ENCODE data around the gene ANO7.

ANO7 gene

GRCh38 chr2:241273210-241274020 is 84.9 kb downstream of the ANO7 start:
- Histone ChIP-seq H3K4me1 (ENCODE audit: control insufficient read depth, low read length) (peaks cover 20% of the 10 kb centered on the region), H3F3A (ENCODE audit: control insufficient read depth, insufficient read depth) (no peaks in the 10 kb centered on the region), H3K36me3 (ENCODE audit: control insufficient read depth, low read length) (no peaks in the 10 kb centered on the region; the same call in none of the 2 replicates), H3K27me3 (ENCODE audit: control insufficient read depth, low read length) (no peaks in the 10 kb centered on the region), H3K4me3 (ENCODE audit: low read length) (peak overlapping the region; percentile 72), H3K79me2 (ENCODE audit: control insufficient read depth, low read length) (peaks cover 96% of the 10 kb centered on the region), H3K9me2 (replicated peaks; ENCODE audit: control insufficient read depth, low read length) (no peaks in the 10 kb centered on the region), H3K9me3 (ENCODE audit: control insufficient read depth, insufficient read depth, low read length) (no peaks in the 10 kb centered on the region; the same call in 1 of the 2 replicates), H4K20me1 (ENCODE audit: control insufficient read depth, insufficient read depth, low read depth, low read length) (peaks cover 11% of the 10 kb centered on the region), H3K27ac (ENCODE audit: low read depth, low read length) (no peak overlapping the region), H3K4me2 (ENCODE audit: low read length) (peak overlapping the region; percentile 72)
- TF ChIP-seq EZH2phosphoT487 (IDR thresholded peaks at IDR 0.05; ENCODE audit: borderline replicate concordance, low read length) (no peak), CTCF (IDR thresholded peaks at IDR 0.05; ENCODE audit: low read depth, low read length, poor library complexity, severe bottlenecking) (no peak)

GRCh38 chr2:241274127-241274526 is 85.7 kb downstream of the ANO7 start:
- Histone ChIP-seq H4K20me1 (ENCODE audit: control insufficient read depth, insufficient read depth, low read depth, low read length) (peaks cover 11% of the 10 kb centered on the region), H3K9me2 (replicated peaks; ENCODE audit: control insufficient read depth, low read length) (no peaks in the 10 kb centered on the region), H3K4me3 (ENCODE audit: low read length) (no peak overlapping the region), H3K27me3 (ENCODE audit: control insufficient read depth, low read length) (no peaks in the 10 kb centered on the region), H3K4me2 (ENCODE audit: low read length) (0 out of 2 replicates have a peak overlapping the region, but pooled peaks have one; percentile 13), H3K9me3 (ENCODE audit: control insufficient read depth, insufficient read depth, low read length) (no peaks in the 10 kb centered on the region; the same call in 1 of the 2 replicates), H3K79me2 (ENCODE audit: control insufficient read depth, low read length) (peaks cover 93% of the 10 kb centered on the region), H3K36me3 (ENCODE audit: control insufficient read depth, low read length) (no peaks in the 10 kb centered on the region; the same call in 1 of the 2 replicates), H3K27ac (ENCODE audit: low read depth, low read length) (no peak overlapping the region), H3F3A (ENCODE audit: control insufficient read depth, insufficient read depth) (no peaks in the 10 kb centered on the region), H3K4me1 (ENCODE audit: control insufficient read depth, low read length) (peaks cover 20% of the 10 kb centered on the region)
- TF ChIP-seq CTCF (IDR thresholded peaks at IDR 0.05; ENCODE audit: low read depth, low read length, poor library complexity, severe bottlenecking): no peak
- no peak for TF ChIP-seq EZH2phosphoT487 (IDR thresholded peaks at IDR 0.05; ENCODE audit: borderline replicate concordance, low read length)

Measured in DOHH2 (cell line).